HG03521 (cell line): ENCODE measurements around the gene DDX49.
"Not testable (repeated sequence)": the region's sequence is repeated elsewhere in the genome, so short reads cannot be mapped to it uniquely, and the experiment has no call there.

Source experiments
- ATAC-seq: cut with Tn5 transposase; IDR thresholded peaks from one replicate; pipeline ENCODE4 v1.9.1; 2021; ENCODE audit warnings: mild to moderate bottlenecking, moderate library complexity; ENCODE audit not compliant: unreplicated experiment

The DDX49 gene

DNA sequence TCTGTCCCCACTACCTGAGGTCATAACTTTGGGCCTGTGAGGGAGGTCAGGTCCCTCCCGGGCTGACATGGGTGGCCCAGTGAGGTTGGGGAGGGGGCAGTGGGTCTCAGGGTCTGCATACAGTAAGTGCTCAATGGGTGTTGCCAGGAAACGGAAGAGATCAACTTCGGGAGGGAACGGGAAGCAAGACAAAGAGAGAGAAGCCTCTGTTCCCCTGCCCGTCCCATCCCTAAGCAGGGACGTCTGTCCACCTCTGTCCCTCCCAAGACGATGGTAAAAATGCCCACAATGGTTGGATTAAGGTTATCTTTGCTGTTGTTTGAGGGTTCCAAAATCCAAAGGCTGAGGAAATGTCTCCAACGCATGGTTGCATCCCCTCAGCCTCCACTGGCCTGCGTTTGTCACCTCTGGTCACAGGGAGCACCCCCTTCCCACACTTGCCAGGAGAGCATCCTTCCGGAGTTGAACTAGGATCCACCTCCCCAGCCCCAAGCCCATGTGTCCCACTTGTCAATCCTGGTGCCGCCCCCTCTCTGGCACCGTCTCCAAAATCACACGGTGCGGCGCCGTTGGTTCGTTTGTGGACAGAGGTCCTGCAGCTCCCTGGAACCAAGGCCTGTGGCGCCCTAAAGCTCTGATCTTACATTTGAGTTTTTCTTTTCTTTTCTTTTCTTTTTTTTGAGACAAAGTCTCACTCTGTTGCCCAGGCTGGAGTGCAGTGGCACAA, 22.3 kb downstream of the DDX49 start:
- ATAC-seq, result no peak

DNA sequence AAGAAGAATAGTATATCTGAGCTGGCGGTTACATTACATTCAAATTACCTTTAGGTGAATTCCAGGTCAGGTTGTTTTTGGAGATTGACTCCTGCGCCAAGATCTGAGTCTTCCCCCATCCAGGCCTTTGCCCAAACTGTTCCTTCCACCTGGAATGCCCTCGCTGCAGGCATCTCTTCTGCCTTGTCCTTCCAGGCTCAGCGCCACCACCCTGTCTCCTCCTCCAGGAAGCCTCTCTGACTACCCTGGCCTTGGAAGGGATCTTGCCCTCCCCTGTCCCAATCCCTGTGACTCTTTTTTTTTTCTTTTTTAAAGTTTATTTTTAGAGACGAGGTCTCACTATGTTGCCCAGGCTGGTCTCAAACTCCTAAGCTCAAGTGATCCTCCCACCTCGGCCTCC, 23.2 kb downstream of the DDX49 start:
- no peak for ATAC-seq

DNA sequence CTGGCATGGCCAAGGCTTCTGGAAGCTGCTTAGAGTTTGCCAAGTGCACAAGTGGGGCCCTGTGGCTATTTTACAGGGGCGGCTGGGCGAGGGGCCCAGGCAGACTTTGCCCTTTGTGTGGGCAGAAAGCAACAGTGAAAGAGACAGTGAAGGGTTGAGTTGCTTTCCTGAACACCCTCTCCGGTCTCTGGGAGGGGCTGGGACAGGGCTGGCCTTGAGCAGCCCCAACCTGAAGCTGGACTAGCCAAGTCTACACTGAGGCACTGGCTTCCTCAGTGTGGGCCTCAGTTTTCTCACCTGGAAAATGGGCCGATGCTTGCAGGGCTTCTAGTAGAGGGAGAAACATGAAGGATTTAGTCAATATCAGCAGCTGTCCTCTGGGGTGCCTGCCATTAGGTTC, 23.9 kb downstream of the DDX49 start:
- no peak for ATAC-seq

DNA sequence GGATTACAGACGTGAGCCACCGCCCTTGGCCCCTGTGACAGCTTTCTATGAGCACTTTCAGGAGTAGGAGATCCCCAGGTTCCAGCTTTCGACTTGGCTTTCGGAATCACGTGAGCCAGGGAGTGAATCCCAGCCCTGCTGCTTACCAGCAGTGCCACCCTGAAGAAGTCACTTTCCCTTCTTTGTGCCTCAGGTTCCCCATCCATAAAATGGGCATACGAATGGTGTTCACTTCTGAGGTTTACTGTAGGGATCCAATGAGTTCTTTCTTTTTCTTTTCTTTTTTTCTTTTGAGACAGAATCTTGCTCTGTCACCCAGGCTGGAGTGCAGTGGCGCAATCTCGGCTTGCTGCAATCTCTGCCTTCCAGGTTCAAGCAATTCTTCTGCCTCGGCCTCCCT, 25.8 kb downstream of the DDX49 start:
- no peak for ATAC-seq

DNA sequence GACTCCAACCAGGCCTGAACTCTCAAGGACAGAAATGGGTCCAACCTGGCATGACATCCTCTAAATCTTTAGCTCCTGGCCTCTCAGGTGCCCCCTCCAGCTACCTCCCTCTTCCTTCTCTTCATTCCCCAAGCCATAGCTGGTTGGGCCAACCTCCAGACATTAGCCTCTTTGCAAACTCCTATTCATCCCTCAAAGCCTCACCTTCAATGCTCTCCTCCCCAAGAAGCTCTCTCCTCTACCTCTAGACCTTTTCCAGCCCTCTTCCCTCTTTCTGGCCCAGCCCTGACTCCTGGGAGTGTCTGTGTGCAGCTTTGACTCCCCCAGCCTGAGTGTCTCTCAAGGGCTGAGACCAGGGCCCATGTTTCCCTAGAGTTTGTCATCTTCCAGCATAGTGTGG, 26.8 kb downstream of the DDX49 start:
- no peak for ATAC-seq

DNA sequence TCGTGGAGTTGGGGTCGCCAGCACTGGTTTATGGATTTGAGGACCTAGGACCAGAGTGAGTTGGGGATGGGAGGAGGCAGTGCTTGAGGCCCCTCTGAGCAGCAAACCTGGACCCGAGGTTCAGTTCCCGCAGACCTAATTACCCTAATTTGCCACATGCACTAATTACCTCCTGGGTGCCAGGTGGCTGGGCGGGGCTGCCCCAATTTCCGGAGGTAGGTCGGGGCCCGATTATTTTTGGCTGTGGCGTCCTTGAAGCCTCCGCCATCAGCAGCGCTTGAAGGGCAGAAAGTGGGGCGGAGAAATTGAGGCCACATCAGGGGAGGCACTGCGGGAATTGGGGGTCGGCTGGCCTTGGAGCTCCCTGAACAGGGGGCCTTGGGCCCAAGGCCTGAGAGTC, 27.4 kb downstream of the DDX49 start:
- no peak for ATAC-seq

DNA sequence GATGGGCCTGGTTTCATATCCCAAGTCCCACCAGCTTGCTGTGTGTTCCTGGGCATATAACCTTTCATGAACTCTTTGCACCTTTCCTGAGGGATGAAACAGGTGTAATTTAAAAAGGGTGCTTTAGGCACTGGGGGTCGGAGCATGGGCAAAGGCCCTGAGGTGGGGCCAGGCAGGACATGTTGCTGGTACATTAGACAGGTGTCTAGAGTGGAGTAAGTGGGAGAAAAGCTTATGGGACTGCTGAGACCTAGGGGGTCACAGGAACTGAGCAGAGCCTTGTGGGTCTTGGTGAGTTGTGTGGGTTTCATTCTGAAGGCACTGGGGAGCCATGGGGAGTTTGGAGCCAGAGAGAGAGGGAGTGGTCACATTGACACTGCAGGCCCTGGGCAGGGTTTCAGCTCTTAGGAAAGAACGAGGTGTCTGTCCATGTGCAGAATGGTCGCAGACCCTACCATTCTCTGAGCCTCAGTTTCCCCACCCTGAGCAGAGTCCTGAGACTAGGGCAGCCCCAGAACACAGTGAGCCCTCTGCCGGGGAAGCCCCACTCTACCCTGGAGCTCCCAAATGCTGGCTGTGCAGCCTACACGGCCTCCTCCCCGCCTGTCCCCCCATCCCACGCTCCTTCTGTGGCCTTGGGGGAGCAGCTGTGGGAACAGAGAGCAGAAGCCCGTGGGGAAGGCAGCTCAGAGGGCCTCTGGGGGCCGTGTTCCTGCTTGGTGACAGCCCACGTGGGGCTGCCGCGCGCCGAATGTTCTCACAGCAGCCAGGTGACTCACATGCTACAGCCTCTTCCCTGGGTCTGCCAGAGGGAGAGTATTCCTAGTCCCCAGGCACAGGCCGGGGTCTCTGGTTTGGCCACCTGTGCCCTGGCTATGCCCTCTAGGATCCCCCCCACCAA, 28.8 kb downstream of the DDX49 start:
- ATAC-seq, result no peak

DNA sequence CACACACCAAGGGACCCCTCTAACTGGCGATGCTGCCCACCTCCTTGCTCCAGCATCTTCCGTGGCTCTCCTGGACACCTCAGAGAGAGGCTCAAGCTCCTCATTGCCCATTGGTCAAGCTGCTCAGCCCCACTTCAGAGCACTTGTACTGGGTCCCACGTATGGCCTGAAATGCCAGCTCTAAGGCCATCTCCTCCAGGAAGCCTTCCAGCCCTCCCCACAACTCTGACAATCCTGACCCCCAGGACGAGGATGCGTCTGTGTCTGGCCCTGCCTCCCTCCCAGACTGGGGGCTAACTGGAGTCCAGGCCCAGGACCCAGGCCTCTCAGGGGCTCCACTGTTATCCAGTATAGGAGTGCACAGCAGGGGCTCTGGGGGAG, 29.5 kb downstream of the DDX49 start:
- no peak for ATAC-seq

DNA sequence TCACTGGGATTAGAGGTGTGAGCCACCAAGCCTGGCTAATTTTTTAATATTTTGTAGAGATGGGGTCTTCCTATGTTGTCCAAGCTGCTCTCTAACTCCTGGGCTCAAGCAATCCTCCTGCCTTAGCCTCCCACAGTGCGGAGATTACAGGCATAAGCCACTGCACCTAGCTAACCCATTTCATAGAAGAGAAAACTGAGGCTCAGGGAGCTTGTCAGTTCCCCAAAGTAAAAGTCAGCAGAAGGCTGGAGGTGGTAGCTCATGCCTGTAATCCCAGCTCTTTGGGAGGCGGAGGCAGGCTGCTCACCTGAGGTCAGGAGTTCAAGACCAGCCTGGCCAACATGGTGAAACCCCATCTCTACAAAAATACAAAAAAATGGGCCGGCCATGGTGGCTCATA, 30.3 kb downstream of the DDX49 start:
- ATAC-seq, result no peak

DNA sequence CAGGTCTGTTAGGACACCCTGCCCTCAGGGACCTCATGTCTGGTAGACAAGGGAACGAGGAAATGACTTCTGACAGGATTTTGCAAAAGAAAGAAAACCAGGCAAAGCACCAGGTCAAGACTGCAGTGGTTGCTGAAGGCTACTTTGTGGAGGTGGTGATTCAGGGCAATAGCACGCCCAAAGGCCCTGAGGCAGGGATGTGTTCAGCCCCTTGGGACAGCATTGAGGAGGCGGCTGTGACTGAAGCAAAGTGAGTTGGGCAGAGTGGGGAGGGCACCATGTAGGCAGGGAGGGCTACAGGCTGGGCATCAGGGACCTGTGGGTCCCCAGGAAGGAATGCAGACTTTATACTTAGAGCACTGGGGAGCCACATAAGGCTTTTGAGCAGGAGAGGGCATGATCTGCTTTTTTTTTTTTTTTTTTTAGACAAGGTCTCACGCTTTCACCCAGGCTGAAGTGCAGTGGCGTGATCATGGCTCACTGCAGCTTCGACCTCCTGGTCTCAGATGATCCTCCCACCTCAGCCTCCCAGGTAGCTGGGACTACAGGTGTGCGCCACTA, 32.3 kb downstream of the DDX49 start:
- ATAC-seq, result no peak

DNA sequence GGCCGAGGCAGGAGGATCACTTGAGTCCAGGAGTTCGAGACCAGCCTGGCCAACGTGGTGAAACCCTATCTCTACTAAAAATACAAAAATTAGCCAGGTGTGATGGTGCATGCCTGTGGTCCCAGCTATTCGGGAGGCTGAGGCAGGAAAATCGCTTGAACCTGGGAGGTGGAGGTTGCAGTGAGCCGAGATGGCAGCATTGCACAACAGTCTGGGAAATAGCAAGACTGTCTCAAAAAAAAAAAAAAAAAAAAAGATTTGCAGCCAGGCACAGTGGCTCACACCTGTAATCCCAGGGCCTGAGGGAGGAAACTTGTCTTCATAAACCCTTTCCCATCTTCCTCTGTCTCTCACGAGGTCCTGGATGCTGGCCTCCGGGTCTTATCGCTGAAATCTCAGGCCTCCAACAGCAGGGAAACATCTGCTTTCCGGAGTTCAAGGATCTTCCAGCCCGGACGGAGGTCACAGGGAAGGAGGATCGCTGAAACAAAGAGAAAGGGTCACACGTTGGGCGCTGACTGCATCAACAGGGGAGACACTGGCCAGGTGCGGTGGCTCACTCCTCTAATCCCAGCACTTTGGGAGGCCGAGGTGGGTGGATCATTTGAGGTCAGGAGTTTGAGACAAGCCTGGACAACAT, 33.0 kb downstream of the DDX49 start:
- not testable (repeated sequence) for ATAC-seq

DNA sequence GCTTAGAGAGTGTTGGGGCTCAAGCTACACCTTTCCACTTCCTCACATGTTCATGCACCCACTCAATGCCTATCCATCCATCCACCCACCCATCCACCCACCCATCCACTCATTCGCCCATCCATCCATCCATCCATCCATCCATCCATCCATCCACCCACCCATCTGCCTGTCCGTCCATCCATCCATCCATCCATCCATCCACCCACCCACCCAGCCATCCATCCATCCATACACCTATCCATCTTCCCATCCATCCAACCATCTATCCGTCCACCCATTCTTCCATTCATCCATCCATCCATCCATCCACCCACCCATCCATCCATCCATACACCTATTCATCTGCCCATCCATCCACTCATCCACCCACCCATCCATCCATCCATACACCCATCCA, 34.6 kb downstream of the DDX49 start:
- no peak for ATAC-seq

DNA sequence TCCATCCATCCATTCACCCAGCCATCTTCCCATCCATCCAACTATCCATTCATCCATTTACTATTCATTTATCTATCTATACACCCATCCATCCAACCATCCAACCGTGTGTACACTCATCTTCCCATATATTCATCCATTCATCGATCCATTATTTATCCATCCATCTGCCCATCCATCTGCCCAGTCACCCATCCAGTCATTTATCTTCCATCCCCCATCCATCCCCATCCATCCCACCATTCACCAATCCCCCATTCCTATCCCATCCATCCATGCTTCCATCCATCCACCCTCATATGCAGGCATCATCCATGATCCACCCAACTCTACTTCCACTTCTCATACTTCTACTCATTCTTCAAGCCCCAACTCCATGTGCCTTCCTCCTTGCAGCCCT, 35.5 kb downstream of the DDX49 start:
- ATAC-seq, result no peak

DNA sequence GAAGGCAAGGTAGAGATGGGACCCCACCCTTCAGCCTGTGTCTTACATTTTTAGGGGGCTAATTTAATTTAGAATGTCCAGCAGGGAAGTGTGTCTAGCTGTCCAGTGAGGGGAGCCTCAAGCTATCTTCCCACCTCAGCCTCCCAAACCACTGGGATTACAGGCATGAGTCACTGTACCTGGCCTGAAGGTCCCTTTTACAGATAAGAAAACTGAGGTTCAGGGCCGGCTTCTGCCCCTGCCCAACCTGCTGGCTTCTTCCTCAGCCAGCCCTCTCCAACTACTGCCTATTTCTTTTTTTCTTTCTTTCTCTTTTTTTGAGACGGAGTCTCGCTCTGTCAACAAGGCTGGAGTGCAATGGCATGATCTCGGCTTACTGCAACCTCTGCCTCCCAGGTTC, 40.9 kb downstream of the DDX49 start:
- ATAC-seq, result no peak

DNA sequence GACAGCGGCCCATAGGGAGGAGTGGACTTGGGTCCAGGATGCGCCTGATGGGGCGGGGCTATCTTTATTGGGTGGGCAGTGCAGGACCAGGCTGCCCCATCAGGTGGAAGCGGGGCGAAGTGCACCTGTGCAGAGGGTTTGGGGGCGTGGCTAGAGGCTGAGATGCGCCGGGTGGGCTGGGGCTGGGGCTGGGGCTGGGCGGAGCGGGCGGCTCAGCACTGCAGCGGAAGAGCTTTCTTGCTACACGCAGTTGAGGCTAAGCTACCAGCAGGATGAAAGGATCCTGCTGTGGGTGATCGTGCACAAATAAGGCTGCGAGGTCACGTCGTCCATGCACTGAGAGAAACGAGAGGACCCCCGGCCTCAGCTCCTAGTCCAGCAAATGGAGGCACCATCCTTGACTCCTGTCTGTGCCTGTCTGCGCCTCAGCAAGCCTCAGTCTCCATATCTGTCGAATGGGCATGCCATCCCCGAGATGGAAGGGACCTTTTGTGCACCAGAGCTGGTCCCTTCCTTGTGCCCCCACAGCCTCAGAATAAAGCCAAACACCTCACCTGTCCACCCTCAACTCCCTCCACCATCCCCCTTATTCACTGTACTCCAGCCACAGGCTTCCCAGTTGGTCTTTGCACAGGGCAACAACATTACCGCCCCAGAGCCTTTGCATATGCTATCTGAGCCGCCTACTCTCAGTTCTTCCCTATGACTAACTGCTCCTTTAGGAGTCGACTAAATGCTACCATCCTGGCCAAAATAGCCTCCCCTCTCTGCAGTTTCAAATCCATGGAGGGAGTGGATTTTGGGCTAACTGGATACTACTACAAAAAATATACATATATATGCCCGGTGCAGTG, 42.5 kb downstream of the DDX49 start:
- ATAC-seq, result no peak

DNA sequence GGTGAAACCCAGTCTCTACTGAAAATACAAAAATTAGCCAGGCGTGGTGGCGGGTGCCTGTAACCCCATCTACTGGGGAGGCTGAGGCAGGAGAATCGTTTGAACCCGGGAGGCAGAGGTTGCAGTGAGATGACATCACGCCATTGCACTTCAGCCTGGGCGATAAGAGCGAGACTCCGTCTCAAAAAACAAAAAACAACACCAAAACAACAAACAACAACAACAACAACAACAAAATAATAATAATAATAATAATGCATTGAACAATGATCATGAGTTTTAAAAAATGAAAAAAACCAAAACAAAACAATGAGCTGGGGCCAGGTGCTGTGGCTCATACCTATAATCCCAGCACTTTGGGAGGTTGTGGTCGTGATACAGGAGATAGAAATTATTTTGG, 44.6 kb downstream of the DDX49 start:
- ATAC-seq, result no peak

DNA sequence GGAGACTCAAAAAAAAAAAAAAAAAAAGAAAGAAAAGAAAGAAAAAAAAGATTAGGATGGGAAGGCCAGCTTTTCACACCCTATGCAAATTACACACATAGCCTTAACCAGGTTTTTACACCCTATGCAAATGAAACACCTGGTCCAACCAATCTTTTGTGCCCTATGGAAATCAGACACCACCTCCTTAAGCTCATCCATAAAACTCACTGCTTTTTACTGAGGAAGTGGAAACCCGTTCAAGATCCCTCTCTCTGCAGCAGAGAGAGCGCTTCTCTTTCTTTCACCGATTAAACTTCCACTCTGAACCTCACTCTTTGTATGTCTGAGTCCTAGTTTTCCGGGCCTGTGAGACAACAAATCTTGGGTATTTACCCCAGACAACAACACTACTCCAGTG, 46.8 kb downstream of the DDX49 start:
- ATAC-seq, result no peak

DNA sequence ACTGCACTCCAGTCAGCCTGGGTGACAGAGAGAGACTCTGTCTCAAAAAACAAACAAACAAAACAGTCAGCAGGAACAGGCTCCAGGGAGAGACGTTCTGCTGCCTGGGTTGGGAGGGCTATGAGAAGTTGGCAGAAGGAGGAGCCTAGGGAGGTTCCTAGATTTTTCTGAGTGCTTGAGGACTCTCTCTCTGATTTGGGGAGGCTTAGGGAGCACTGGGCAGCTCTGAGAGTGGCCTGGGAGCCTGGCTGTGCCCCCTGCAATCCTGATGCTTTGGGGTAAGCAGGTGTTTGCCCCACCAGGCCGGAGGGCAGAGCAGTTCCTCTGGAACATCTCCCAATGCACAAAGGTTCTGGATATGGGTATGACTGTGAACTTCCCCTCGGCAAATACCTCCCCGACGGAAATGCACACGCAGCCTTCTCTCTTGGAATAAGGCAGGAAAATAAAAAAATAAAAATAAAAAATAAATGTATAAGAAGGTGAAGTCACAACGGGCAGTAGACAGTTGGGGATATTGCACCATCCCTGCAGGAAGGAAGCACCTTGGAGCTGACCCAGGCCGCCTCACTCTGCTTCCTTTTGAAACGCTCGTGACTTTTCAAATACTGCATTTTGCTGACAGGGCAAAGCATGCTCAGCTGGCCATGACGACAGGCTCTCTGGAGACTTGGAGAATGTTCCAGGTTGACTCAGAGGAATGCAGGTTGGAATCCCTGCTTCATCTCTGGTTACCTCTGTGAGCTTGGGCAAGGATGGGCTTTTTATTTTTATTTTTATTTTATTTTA, 48.0 kb downstream of the DDX49 start:
- ATAC-seq, result no peak

DNA sequence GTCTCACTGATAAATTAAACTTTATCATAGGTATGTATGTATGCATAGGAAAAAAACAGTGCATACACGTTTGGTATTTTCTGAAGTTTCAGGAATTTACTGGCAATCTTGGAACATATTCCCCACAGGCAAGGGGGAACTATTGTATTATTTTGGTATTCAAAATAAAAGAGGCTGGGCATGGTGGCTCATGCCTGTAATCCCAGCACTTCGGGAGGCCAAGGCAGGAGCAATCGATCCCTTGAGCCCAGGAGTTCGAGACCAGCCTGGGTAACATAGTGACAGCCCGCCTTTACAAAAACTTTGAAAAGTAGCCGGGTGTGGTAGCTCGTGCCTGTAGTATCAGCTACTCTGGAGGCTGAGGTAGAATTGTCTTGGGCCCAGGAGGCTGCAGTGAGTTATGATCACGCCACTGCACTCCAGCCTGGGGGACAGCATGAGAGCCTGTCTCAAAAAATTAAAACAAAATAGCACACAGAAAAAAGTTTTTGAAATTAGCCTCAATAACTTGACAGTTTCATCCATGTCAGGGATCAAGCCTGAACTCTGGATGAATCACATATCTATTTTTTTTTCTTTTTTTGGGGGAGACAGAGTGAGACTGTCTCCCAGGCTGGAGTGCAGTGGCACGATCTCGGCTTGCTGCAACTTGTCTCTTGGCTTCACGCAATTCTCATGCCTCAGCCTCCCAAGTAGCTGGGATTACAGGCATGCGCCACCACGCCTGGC, 50.6 kb downstream of the DDX49 start:
- ATAC-seq, result no peak
